ENCODE data around the gene TCF12.

DNA sequence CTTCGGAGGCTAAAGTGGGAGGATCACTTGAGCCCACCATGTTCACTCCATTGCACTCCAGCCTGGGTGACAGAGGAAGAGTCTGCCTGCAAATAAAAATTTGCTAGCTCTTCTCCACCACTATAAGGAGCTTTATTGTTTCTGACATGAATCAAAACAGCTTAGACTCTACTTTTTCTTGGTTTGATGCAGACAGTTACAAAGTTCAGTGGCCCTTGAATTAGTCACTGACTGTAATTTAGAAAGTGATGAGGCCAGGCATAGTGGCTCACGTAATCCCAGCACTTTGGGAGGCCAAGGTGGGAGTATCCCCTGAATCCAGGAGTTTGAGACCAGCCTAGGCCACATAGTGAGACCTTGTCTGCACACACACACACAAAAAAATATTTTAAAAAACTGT, 285.5 kb downstream of the TCF12 start:
- TF ChIP-seq CTCF (conservative IDR thresholded peaks at IDR 0.05; ENCODE audit: low read length) (no peak), EZH2phosphoT487 (IDR thresholded peaks at IDR 0.05; ENCODE audit: borderline replicate concordance) (no peak)
